Colonic mucosa (tissue), 4 donors: Measurements from ENCODE around the gene FGR. TPM values are rescaled to one million over a fixed set of nuclear protein-coding genes. Genes with fewer than 3 reads are reported as not detected.
A peak's percentile ranks its signal among the peaks of the same experiment; 100 is the strongest.

Experiments
- DNase-seq: peaks from one replicate; pipeline ENCODE4 v3.0.0-alpha.2; 2020
- H3K27ac ChIP-seq: fragments of 200-600 bp; one replicate; pipeline ENCODE4 v1.8.0; 2021
- H3K27me3 ChIP-seq: fragments of 200-600 bp; one replicate; pipeline ENCODE4 v1.8.0; 2021
- H3K36me3 ChIP-seq: fragments of 200-600 bp; one replicate; pipeline ENCODE4 v1.8.0; 2021
- H3K4me1 ChIP-seq: fragments of 200-600 bp; one replicate; pipeline ENCODE4 v1.8.0; 2021; ENCODE audit warnings: mild to moderate bottlenecking
- H3K4me3 ChIP-seq: fragments of 200-600 bp; one replicate; pipeline ENCODE4 v1.8.0; 2021
- H3K9ac ChIP-seq, 2 donors: one replicate each; pipeline ENCODE4 v1.7.0; 2013; ENCODE audit warnings: control low read depth in 2 of 2, low read depth in 2 of 2, low read length in 2 of 2
- H3K9me3 ChIP-seq: fragments of 200-600 bp; one replicate; pipeline ENCODE4 v1.8.0; 2021
- intact Hi-C: fragments of 100-400 bp; cut with DNase I; formaldehyde crosslinking; loops from one replicate; pipeline ENCODE4 v1.14.1; 2022
- total RNA-seq, 2 donors: library from RNA; stranded (reverse); fragmentation: NEBNext Ultra II Directional in 1 of 2; extraction: Animal tissue kit (Norgen Biotek cat#: 25700) in 1 of 2; gene quantifications; one replicate each; pipeline ENCODE4 v1.2.1, GENCODE V29; 2021
- TF ChIP-seq, protein P1 (sequence below): fragments of 200-600 bp; IDR thresholded peaks from one replicate; pipeline ENCODE4 v1.8.0; 2022; ENCODE audit warnings: antibody characterized with exemption, mild to moderate bottlenecking
- donor health status: healthy.
- donor health status: DM: no; HTN: no; CAD: no.
- donor health status: DM: no; HTN: no; CAD: no.

The FGR gene
- total RNA-seq, 2 donors from 2014 or later: 1.4 to 2.0 TPM

DNA sequence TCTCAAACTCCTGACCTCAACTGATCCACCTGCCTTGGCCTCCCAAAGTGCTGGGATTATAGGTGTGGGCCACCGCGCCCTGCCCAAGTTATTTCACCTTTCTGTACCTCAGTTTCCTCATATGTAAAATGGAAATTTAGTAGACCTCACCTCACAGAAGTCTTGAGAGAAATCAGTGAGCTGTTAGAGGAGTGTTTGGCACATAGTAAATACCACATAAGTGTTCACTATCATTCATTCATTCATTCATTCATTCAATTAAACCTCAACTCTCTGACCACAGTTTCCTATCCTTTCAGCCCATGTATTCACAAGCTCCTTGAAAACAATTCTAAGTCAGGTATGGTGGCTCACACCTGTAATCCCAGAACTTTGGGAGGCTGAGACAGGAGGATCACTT lies 3.8 kb upstream of the FGR start:
- Histone ChIP-seq H3K27me3 (peaks cover 16% of the 10 kb centered on the region), H3K4me1 (no peaks in the 10 kb centered on the region), H3K27ac (no peak overlapping the region), H3K9ac (no peak overlapping the region), H3K9me3 (no peaks in the 10 kb centered on the region), H3K36me3 (no peaks in the 10 kb centered on the region), H3K4me3 (no peak overlapping the region)
- TF ChIP-seq, protein P1, sequence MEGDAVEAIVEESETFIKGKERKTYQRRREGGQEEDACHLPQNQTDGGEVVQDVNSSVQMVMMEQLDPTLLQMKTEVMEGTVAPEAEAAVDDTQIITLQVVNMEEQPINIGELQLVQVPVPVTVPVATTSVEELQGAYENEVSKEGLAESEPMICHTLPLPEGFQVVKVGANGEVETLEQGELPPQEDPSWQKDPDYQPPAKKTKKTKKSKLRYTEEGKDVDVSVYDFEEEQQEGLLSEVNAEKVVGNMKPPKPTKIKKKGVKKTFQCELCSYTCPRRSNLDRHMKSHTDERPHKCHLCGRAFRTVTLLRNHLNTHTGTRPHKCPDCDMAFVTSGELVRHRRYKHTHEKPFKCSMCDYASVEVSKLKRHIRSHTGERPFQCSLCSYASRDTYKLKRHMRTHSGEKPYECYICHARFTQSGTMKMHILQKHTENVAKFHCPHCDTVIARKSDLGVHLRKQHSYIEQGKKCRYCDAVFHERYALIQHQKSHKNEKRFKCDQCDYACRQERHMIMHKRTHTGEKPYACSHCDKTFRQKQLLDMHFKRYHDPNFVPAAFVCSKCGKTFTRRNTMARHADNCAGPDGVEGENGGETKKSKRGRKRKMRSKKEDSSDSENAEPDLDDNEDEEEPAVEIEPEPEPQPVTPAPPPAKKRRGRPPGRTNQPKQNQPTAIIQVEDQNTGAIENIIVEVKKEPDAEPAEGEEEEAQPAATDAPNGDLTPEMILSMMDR: no peak
- DNase-seq: no peak
- intact Hi-C loops: no loop called here

DNA sequence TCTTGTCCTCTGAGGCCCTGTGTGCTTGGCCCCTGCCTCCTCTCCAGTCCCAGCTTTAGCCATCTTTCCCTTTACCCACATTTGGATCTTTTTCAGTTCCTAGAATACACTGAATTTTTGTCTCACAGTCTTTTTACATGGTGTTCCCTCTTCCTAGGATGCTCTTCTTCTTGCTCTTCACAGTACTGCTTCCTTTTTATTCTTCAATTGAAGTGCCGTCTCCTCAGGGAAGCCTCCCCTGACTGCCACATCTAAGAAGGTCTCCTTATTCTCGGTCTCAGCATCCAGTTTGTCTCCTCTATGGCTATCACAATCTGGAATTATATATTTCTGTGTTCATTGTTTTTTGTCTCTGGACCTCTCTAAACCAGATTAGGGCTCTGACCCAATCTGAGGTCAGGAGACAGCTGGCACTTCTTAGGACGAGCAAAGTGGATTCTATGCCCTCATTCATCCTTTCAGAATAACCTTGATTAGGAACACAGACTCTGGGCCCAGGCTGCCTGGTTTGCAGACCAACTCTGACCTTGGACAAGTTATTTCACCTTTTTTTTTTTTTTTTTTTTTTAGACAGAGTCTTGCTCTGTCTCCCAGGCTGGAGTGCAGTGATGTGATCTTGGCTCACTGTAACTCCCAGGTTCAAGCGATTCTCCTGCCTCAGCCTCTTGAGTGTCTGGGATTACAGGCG lies 3.2 kb upstream of the FGR start:
- Histone ChIP-seq H3K4me1 (no peaks in the 10 kb centered on the region), H3K36me3 (no peaks in the 10 kb centered on the region), H3K9me3 (no peaks in the 10 kb centered on the region), H3K4me3 (no peak overlapping the region), H3K27ac (no peak overlapping the region), H3K9ac (no peak overlapping the region), H3K27me3 (peaks cover 22% of the 10 kb centered on the region)
- DNase-seq: no peak
- intact Hi-C loops: no loop called here
- TF ChIP-seq, protein P1: no peak

DNA sequence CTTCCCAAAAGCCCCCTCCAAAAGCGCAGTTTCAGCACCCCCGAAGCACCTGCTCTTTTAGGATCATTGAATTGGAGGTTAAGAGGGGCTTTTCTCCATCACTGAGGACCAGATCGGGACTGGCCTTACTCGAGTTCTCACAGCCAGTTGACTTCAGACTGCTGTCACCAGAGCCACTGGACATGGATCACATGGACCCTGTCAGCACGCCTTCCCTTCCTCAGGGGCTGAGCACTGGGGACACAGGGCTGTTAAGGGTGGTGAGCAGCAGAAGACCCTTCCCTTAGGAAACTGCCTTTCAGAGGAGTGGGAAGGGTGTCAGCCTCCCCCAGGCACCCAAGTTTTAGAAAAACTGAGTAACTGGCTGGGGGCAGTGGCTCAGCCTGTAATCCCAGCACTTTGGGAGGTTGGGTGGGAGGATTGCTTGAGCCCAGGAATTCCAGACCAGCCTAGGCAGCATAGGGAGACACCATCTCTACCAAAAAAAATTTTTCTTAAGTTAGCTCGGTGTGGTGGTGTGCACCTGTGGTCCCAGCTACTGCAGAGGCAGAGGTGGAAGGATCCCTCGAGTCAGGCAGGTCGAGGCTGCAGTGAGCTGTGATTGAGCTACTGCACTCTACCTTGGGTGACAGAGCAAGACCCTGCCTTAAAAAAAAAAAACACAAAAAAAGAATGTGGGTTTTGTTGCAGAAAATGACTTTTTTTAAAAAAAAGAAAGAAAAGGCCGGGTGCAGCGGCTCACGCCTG lies 584 bp upstream of the FGR start:
- Histone ChIP-seq H3K4me1 (no peaks in the 10 kb centered on the region), H3K4me3 (no peak overlapping the region), H3K9me3 (no peaks in the 10 kb centered on the region), H3K36me3 (no peaks in the 10 kb centered on the region), H3K27ac (no peak overlapping the region), H3K9ac (no peak overlapping the region), H3K27me3 (peaks cover 23% of the 10 kb centered on the region)
- TF ChIP-seq, protein P1: no peak
- intact Hi-C loops: no loop called here
- no peak for DNase-seq

DNA sequence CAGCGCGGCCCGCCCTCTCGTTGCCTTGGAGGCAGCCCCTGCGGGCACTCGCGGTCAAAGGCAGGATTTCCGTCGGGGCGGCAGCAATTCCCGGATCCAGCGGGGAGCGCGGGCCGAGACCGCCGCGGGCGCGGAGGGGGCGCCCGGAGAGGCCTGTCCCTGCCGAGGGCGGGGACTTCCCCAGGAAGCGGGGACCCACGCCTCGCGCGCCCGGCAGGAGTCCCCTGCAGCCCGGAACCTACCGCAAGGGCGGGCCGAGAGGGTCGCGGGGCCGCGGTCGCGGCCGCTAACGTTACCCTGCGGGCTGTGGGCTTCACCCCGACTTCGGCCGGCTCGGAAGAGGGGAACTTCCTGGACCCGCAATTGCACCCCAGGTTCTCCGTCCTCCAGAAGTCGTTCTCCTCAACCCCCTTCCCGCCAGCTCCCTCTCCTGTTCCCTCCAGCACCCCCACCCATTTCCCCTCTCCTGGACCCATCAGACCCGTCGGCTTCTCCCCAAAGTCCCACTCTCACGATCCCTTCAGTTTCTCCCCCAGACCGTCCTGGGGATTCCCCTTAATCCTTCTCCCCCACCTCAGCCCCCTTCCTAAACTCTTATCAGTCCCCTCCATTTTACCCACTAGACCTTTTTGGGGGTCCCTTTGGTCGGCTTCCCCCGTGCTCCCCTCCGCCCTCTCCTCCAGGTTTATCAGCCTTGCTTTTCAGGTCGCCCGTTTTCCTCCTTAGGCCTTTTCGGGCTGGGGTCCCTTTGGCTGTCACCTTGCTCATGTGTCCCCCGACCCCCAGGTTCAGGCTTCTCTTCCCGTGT lies 604 bp downstream of the FGR start:
- TF ChIP-seq, protein P1: no peak
- Histone ChIP-seq H3K4me3 (peak overlapping the region; percentile 34), H3K36me3 (no peaks in the 10 kb centered on the region), H3K27ac (peak overlapping the region; percentile 23), H3K27me3 (peaks cover 23% of the 10 kb centered on the region), H3K4me1 (no peaks in the 10 kb centered on the region), H3K9ac (peak overlapping the region; percentile 58 to 76), H3K9me3 (no peaks in the 10 kb centered on the region)
- intact Hi-C loops: no loop called here
- DNase-seq: no peak

DNA sequence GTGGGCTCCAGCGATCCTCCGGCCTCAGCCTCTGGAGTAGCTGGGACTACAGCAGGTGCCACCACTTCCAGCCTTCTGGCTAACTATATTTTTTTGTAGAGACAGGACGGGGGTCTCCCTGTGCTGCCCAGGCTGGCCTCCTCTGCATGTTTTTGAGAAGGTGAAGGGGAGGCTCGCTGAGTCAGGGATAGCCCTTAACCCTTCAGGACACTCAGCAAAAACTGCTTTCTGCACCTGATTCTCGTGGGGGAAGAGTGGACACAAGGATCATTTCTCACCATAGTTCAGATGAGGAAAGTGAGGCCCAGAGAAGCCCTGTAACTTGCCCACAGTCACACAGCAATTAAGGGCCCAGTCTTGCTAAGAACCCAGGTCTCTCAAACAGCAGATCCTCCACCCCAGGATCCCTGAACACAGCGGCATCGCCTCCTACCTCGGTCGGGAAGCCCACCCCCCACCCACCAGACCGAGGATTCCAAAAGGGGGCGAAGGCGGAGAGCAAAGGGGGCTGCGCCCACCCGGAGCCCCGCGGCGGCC lies 1.3 kb downstream of the FGR start:
- Histone ChIP-seq H3K4me1 (no peaks in the 10 kb centered on the region), H3K36me3 (no peaks in the 10 kb centered on the region), H3K27ac (peak overlapping the region; percentile 23), H3K27me3 (peaks cover 23% of the 10 kb centered on the region), H3K4me3 (peak overlapping the region; percentile 34), H3K9ac (peak overlapping the region in 1 of 2 donors; percentile 76), H3K9me3 (no peaks in the 10 kb centered on the region)
- TF ChIP-seq, protein P1: no peak
- intact Hi-C loops: no loop called here
- no peak for DNase-seq
